ENCODE measurements around the gene NR4A2. TPM values are rescaled to one million over a fixed set of nuclear protein-coding genes. Genes with fewer than 3 reads are reported as not detected.

NR4A2 gene
- total RNA-seq (2021; ENCODE audit: unreplicated experiment) (17.9 TPM), Bru-seq, nascent RNA (percentile 93 among the genes with signal in this experiment), BruChase-seq, experiment 1, labeled RNA remaining after a 6-hour chase (percentile 73 among the genes with signal in this experiment), BruChase-seq, experiment 2, labeled RNA remaining after a 2-hour chase (percentile 80 among the genes with signal in this experiment)
- polyA plus RNA-seq (2012) = 27.2 and 107 TPM in 2 replicates
- long read RNA-seq, transcript NR4A2-201 (8 exons, 3,472 nt) = major isoform, 6 of 35 reads
- long read RNA-seq, partial matches to known transcripts = 7 of 35 reads
- long read RNA-seq, other reads (novel, unspliced or antisense) = 20 of 35 reads

- H3K9ac ChIP-seq (ENCODE audit: low read length) = peak within 1 kb of the TSS; percentile 96
- peaks cover 3 to 8% of the 10 kb centered on the region in 2 experiments; a peak in 2 of 4 replicates for H3K36me3 ChIP-seq (ENCODE audit: control insufficient read depth in 1 of 2, insufficient read depth in 2 of 2, low read length in 2 of 2)
- peak; percentile 71 for ATAC-seq
- H3K4me3 ChIP-seq (replicated peaks in 1 of 2; ENCODE audit: low read depth in 1 of 2, low read length in 2 of 2) = peak within 1 kb of the TSS; percentile 92 to 97
- intact Hi-C loops (cut with micrococcal nuclease) = loop anchor here (1.0 to 10.0 kb wide), 4 partner anchors 68 to 958 kb away; no protein-coding TSS in a partner anchor
- TF ChIP-seq CTCF (IDR thresholded peaks at IDR 0.05 in 2 of 3, conservative IDR thresholded peaks at IDR 0.05 in 1 of 3; ENCODE audit: borderline replicate concordance in 1 of 3, insufficient read depth in 1 of 3, low read depth in 2 of 3, low read length in 2 of 3) (no peak), CBX3 (IDR thresholded peaks at IDR 0.05; ENCODE audit: low read depth) (no peak), ZFX (IDR thresholded peaks at IDR 0.05) (peak; percentile 42), POLR2A (IDR thresholded peaks at IDR 0.05; ENCODE audit: borderline replicate concordance, extremely low read depth, insufficient read depth, insufficient read length) (peak; percentile 53), EZH2phosphoT487 (IDR thresholded peaks at IDR 0.05; ENCODE audit: borderline replicate concordance) (no peak), ZBTB33 (IDR thresholded peaks at IDR 0.05; ENCODE audit: extremely low read depth, insufficient replicate concordance, low read length) (peak; percentile 44), ELF1 (IDR thresholded peaks at IDR 0.05; ENCODE audit: borderline replicate concordance, low read depth) (no peak), POLR2AphosphoS5 (IDR thresholded peaks at IDR 0.05; ENCODE audit: low read depth, low read length) (peak; percentile 91), SRF (IDR thresholded peaks at IDR 0.05; ENCODE audit: low read depth) (no peak), TCF7L2 (IDR thresholded peaks at IDR 0.05; ENCODE audit: borderline replicate concordance, extremely low read depth, insufficient read depth, insufficient read length) (peak; percentile 92)
- BruUV-seq (replicated peaks) = no TSS peak
- DNase-seq (ENCODE audit: low read depth, low spot score) = peak; percentile 96
- H4K20me1 ChIP-seq (ENCODE audit: insufficient read depth) = no peaks in the 10 kb centered on the region
- H3K27me3 ChIP-seq (ENCODE audit: insufficient read depth, low read length) = no peaks in the 10 kb centered on the region
- RAD21 ChIA-PET (ENCODE audit: low non-redundant PET in 1 of 2, low total read pairs in 2 of 2, uncharacterized antibody in 2 of 2, unreplicated experiment in 2 of 2) = no interaction called here
- no peaks in the 10 kb centered on the region for H3K9me2 ChIP-seq (ENCODE audit: insufficient read depth)
- H3K4me1 ChIP-seq (ENCODE audit: control insufficient read depth in 1 of 2, insufficient read depth in 2 of 2, low read length in 2 of 2) = peaks cover 25 to 44% of the 10 kb centered on the region in 2 experiments
- H3K9me3 ChIP-seq (ENCODE audit: control insufficient read depth in 1 of 2, insufficient read depth in 1 of 2, low read depth in 1 of 2, low read length in 2 of 2) = no peaks in the 10 kb centered on the region
- H3K27ac ChIP-seq (ENCODE audit: low read depth, low read length) = peak within 1 kb of the TSS; percentile 97
- CTCF ChIA-PET = no interaction called here
- POLR2A ChIA-PET = interaction anchor here (1.0 kb wide), 2 partner anchors 9 to 22 kb away, joined by 3 to 5 read pairs; no protein-coding TSS in a partner anchor
- peaks cover 32% of the 10 kb centered on the region for H3K79me2 ChIP-seq (ENCODE audit: insufficient read depth, low read length)
- no peak within 1 kb of the TSS for H2AFZ ChIP-seq (ENCODE audit: low read depth, low read length, poor library complexity, severe bottlenecking)
- peak within 1 kb of the TSS; percentile 99 for H3K4me2 ChIP-seq (ENCODE audit: low read length)
Measured at GRCh38 chr2:156332534-156333273, at the start of gene NR4A2. Gene NR4A2, minus strand, starts transcription at chr2:156332721. Its CDS starts 2,535 bp downstream, at chr2:156330186.
